Measurements from ENCODE around the gene YAF2. TPM values are rescaled to one million over a fixed set of nuclear protein-coding genes. Genes with fewer than 3 reads are reported as not detected.
"Not testable (repeated sequence)": the region's sequence is repeated elsewhere in the genome, so short reads cannot be mapped to it uniquely, and the experiment has no call there.

YAF2 gene
- total RNA-seq, 2 donors from 2014 or later: 38.9 to 43.9 TPM

GRCh38 chr12:42222724-42223123 lies 15.3 kb downstream of the YAF2 start:
- DNase-seq (ENCODE audit: low spot score) (no peak), ATAC-seq (ENCODE audit: insufficient number of reproducible peaks, low FRiP score, low read depth) (no peak)
- TF ChIP-seq CTCF (IDR thresholded peaks at IDR 0.05): no peak
- Histone ChIP-seq H3K27me3 (replicated peaks; ENCODE audit: insufficient read depth) (no peaks in the 10 kb centered on the region), H3K27ac (no peak overlapping the region), H3K4me1 (ENCODE audit: control insufficient read depth in 1 of 2, low read depth in 2 of 2) (peaks cover 0 to 4% of the 10 kb centered on the region in 2 donors), H3K4me3 (no peak overlapping the region), H3K36me3 (peaks cover 4% of the 10 kb centered on the region), H3K9me3 (no peaks in the 10 kb centered on the region)

GRCh38 chr12:42221726-42222125 lies 16.3 kb downstream of the YAF2 start:
- Histone ChIP-seq H3K27ac (no peak overlapping the region), H3K36me3 (peaks cover 4% of the 10 kb centered on the region), H3K9me3 (no peaks in the 10 kb centered on the region), H3K27me3 (replicated peaks; ENCODE audit: insufficient read depth) (no peaks in the 10 kb centered on the region), H3K4me3 (no peak overlapping the region), H3K4me1 (ENCODE audit: control insufficient read depth in 1 of 2, low read depth in 2 of 2) (peaks cover 0 to 4% of the 10 kb centered on the region in 2 donors)
- no peak for DNase-seq (ENCODE audit: low spot score)
- ATAC-seq (ENCODE audit: insufficient number of reproducible peaks, low FRiP score, low read depth): no peak
- no peak for TF ChIP-seq CTCF (IDR thresholded peaks at IDR 0.05)

- no peaks in the 10 kb centered on the region for H3K9me3 ChIP-seq
- no peak for ATAC-seq (ENCODE audit: insufficient number of reproducible peaks, low FRiP score, low read depth)
- H3K4me1 ChIP-seq (ENCODE audit: control insufficient read depth in 1 of 2, low read depth in 2 of 2): peaks cover 0 to 13% of the 10 kb centered on the region in 2 donors
- no peak overlapping the region for H3K27ac ChIP-seq
- no peak for TF ChIP-seq CTCF (IDR thresholded peaks at IDR 0.05)
- no peak overlapping the region for H3K4me3 ChIP-seq
- no peak for DNase-seq (ENCODE audit: low spot score)
- H3K27me3 ChIP-seq (replicated peaks; ENCODE audit: insufficient read depth): no peaks in the 10 kb centered on the region
- no peaks in the 10 kb centered on the region for H3K36me3 ChIP-seq
Observed at GRCh38 chr12:42217656-42218055, 20.4 kb downstream of the YAF2 start.

- peaks cover 0 to 13% of the 10 kb centered on the region in 2 donors for H3K4me1 ChIP-seq (ENCODE audit: control insufficient read depth in 1 of 2, low read depth in 2 of 2)
- H3K27me3 ChIP-seq (replicated peaks; ENCODE audit: insufficient read depth): no peaks in the 10 kb centered on the region
- TF ChIP-seq CTCF (IDR thresholded peaks at IDR 0.05): no peak
- H3K36me3 ChIP-seq: no peaks in the 10 kb centered on the region
- no peak overlapping the region for H3K27ac ChIP-seq
- DNase-seq (ENCODE audit: low spot score) (no peak), ATAC-seq (ENCODE audit: insufficient number of reproducible peaks, low FRiP score, low read depth) (no peak)
- H3K9me3 ChIP-seq: no peaks in the 10 kb centered on the region
- H3K4me3 ChIP-seq: no peak overlapping the region
Observed at GRCh38 chr12:42216737-42217136, 21.3 kb downstream of the YAF2 start.

GRCh38 chr12:42215759-42216158 lies 22.3 kb downstream of the YAF2 start:
- not testable (repeated sequence) for H3K9me3 ChIP-seq; H3K27me3 ChIP-seq (replicated peaks; ENCODE audit: insufficient read depth); H3K27ac ChIP-seq; H3K4me3 ChIP-seq; DNase-seq (ENCODE audit: low spot score); H3K36me3 ChIP-seq; ATAC-seq (ENCODE audit: insufficient number of reproducible peaks, low FRiP score, low read depth)
- peaks cover 0 to 13% of the 10 kb centered on the region in 2 donors for H3K4me1 ChIP-seq (ENCODE audit: control insufficient read depth in 1 of 2, low read depth in 2 of 2)

GRCh38 chr12:42213954-42214426 lies 24.1 kb downstream of the YAF2 start:
- no peak for ATAC-seq (ENCODE audit: insufficient number of reproducible peaks, low FRiP score, low read depth)
- Histone ChIP-seq H3K27ac (no peak overlapping the region), H3K4me3 (no peak overlapping the region)

More at GRCh38 chr12:42213954-42214426, 24.1 kb downstream of the YAF2 start:
- Histone ChIP-seq H3K4me1 (ENCODE audit: control insufficient read depth in 1 of 2, low read depth in 2 of 2) (peaks cover 0 to 9% of the 10 kb centered on the region in 2 donors), H3K36me3 (peaks cover 4% of the 10 kb centered on the region), H3K9me3 (no peaks in the 10 kb centered on the region), H3K27me3 (replicated peaks; ENCODE audit: insufficient read depth) (no peaks in the 10 kb centered on the region)
- no peak for TF ChIP-seq CTCF (IDR thresholded peaks at IDR 0.05)
- no peak for DNase-seq (ENCODE audit: low spot score)

Measured in thoracic aorta (tissue), 2 donors.